Progenitor cell of endocrine pancreas (in vitro differentiated cells): ENCODE measurements around the gene FRK. TPM values are rescaled to one million over a fixed set of nuclear protein-coding genes. Genes with fewer than 3 reads are reported as not detected.

ENCODE experiments used
- DNase-seq: peaks from one replicate; pipeline ENCODE4 v3.0.0; 2021; ENCODE audit warnings: low spot score; ENCODE audit not compliant: unreplicated experiment
- H3K27ac Mint-ChIP-seq: 2 replicates; pipeline ENCODE4 v1.8.0; 2021; ENCODE audit warnings: mild to moderate bottlenecking, moderate library complexity, mixed read lengths
- H3K27me3 Mint-ChIP-seq: 2 replicates; pipeline ENCODE4 v1.8.0; 2021; ENCODE audit warnings: mixed read lengths
- H3K36me3 Mint-ChIP-seq: 2 replicates; pipeline ENCODE4 v1.8.0; 2022; ENCODE audit warnings: mixed read lengths; ENCODE audit not compliant: insufficient read depth
- H3K4me1 Mint-ChIP-seq: 2 replicates; pipeline ENCODE4 v1.8.0; 2021; ENCODE audit warnings: low read depth, mixed read lengths
- H3K4me3 Mint-ChIP-seq: 2 replicates; pipeline ENCODE4 v1.8.0; 2021; ENCODE audit warnings: low read depth, mild to moderate bottlenecking, moderate library complexity, mixed read lengths
- H3K9me3 Mint-ChIP-seq: 2 replicates; pipeline ENCODE4 v1.8.0; 2021; ENCODE audit warnings: low read depth, mixed read lengths
- CTCF ChIP-seq: fragments of 200-600 bp; sonication (generic); IDR thresholded peaks from one replicate; pipeline ENCODE4 v1.5.0; 2021; ENCODE audit warnings: antibody characterized with exemption, mild to moderate bottlenecking; ENCODE audit not compliant: unreplicated experiment
- total RNA-seq: library from RNA; stranded (reverse); gene quantifications from 2 replicates; pipeline ENCODE4 v1.2.1, GENCODE V29; 2021

Gene FRK
- total RNA-seq, 1 donor from 2014 or later, result 8.6 TPM

- no peak for TF ChIP-seq CTCF
- H3K27ac Mint-ChIP-seq, result no peak overlapping the region
- DNase-seq, result no peak
- H3K36me3 Mint-ChIP-seq, result peaks cover 3% of the 10 kb centered on the region
- H3K4me3 Mint-ChIP-seq, result no peak overlapping the region
- no peaks in the 10 kb centered on the region for H3K27me3 Mint-ChIP-seq
- H3K4me1 Mint-ChIP-seq, result peaks cover 1% of the 10 kb centered on the region
- peaks cover 2% of the 10 kb centered on the region for H3K9me3 Mint-ChIP-seq
Measured at GRCh38 chr6:115999235-115999634, 61.5 kb downstream of the FRK start.

- no peak for DNase-seq
- peaks cover 3% of the 10 kb centered on the region for H3K36me3 Mint-ChIP-seq
- H3K27me3 Mint-ChIP-seq, result no peaks in the 10 kb centered on the region
- H3K9me3 Mint-ChIP-seq, result peaks cover 2% of the 10 kb centered on the region
- H3K4me3 Mint-ChIP-seq, result no peak overlapping the region
- TF ChIP-seq CTCF, result no peak
- no peak overlapping the region for H3K27ac Mint-ChIP-seq
- no peaks in the 10 kb centered on the region for H3K4me1 Mint-ChIP-seq
Measured at GRCh38 chr6:115997990-115998585, 62.6 kb downstream of the FRK start.

- H3K27me3 Mint-ChIP-seq, result no peaks in the 10 kb centered on the region
- no peak overlapping the region for H3K4me3 Mint-ChIP-seq
- H3K9me3 Mint-ChIP-seq, result peaks cover 14% of the 10 kb centered on the region
- H3K27ac Mint-ChIP-seq, result no peak overlapping the region
- peaks cover 16% of the 10 kb centered on the region for H3K4me1 Mint-ChIP-seq
- no peak for DNase-seq
- H3K36me3 Mint-ChIP-seq, result peaks cover 12% of the 10 kb centered on the region
- no peak for TF ChIP-seq CTCF
Measured at GRCh38 chr6:115986026-115986425, 74.7 kb downstream of the FRK start.

GRCh38 chr6:115984809-115985208, 75.9 kb downstream of the FRK start:
- Mint-ChIP-seq H3K9me3 (peaks cover 4% of the 10 kb centered on the region), H3K4me1 (peaks cover 16% of the 10 kb centered on the region), H3K27me3 (no peaks in the 10 kb centered on the region), H3K27ac (no peak overlapping the region), H3K36me3 (peaks cover 1% of the 10 kb centered on the region), H3K4me3 (no peak overlapping the region)
- no peak for TF ChIP-seq CTCF
- no peak for DNase-seq

GRCh38 chr6:115983998-115984397, 76.7 kb downstream of the FRK start:
- Mint-ChIP-seq H3K4me3 (no peak overlapping the region), H3K27me3 (no peaks in the 10 kb centered on the region), H3K4me1 (peaks cover 16% of the 10 kb centered on the region), H3K27ac (no peak overlapping the region), H3K36me3 (no peaks in the 10 kb centered on the region), H3K9me3 (no peaks in the 10 kb centered on the region)
- DNase-seq, result no peak
- no peak for TF ChIP-seq CTCF
